ENCODE measurements around the gene PTGER3. TPM values are rescaled to one million over a fixed set of nuclear protein-coding genes. Genes with fewer than 3 reads are reported as not detected.
"Not testable (repeated sequence)": the region's sequence is repeated elsewhere in the genome, so short reads cannot be mapped to it uniquely, and the experiment has no call there.

The PTGER3 gene
- total RNA-seq, 1 donor from 2014 or later = 0.12 TPM

DNA sequence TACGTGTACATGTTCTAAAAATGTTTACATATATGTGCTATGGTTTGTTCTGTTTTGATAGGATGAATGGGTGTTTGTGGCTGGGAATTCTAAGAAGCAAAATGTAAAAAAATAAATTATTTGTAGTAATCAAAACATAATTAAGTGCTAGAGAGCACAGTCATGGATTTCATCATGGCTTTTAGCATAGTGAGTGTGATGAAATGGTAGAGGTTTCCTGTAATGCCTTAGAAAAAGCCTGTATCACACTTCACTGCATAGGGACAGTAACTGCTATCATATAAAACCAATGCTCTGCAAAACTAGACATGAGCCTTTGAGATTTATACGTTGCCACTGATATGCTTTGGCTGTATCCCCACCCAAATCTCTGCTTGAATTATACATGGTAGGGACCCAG, 99.8 kb downstream of the PTGER3 start:
- no peak for ATAC-seq

DNA sequence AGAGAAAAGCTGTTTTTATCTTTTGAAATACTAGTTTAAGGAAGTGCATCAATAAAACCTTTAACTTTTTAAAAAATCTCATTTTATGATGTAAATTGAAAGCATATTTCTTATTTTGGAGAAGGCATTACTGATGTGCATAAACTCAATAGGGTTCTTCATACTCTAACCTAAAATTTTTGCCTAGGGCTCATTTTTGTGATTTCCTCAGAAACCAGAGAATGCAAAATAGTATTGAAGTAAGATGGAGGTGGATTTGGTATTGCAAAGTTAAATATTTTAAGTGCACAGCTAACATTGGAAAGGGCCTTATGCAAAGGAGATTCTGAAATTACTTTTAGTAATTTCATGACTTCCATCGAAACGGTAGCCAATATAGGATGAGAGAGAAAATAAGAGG, 101.9 kb downstream of the PTGER3 start:
- ATAC-seq = no peak

DNA sequence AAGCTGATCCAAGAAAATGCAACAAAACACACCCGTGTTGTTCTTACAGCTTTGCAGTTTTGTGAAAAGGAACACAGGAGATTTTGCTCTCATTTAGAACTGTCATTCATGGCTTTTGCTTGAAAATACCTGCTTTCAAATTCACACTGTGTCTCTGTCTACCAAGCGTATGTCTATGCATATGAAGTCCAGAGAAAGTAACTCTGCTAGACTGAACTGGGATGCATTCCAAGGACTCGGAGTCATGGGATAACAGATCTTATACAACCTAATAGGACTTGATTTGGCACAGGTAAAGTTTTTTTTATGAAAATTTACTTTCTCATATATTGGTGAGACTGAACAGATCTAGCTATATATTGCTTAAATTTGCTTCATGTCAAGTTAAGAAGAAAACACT, 102.4 kb downstream of the PTGER3 start:
- ATAC-seq = no peak

DNA sequence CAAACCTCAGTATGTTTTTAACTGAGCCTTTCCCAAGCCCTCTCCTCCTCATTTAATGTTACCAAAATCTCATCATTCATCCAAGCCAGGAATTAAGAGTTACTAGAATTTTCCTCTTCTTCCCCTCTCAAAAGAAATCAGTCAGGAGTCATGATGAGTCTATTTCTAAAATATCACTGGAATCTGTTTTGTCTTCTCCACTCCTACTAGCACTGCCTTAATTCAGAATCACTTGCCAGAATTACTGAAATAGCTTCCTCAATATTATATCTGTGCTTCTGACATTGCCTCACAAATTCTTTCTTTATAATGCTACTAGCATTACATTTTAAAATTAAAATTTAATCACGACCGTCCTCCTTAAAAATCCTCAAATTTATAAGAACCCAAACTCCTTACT, 106.1 kb downstream of the PTGER3 start:
- no peak for ATAC-seq

DNA sequence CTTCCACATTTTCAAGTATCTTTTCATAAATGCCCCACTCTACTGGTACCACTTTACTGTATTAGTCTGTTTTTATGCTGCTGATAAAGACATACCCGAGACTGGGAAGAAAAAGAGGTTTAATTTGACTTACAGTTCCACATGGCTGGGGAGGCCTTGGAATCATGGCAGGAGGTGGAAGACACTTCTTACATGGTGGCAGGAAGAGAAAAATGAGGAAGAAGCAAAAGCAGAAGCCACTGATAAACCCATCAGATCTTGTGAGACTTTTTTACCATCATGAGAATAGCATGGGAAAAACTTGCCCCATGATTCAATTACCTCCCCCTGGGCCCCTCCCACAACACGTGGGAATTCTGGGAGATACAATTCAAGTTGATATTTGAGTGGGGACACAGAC, 107.2 kb downstream of the PTGER3 start:
- not testable (repeated sequence) for ATAC-seq

DNA sequence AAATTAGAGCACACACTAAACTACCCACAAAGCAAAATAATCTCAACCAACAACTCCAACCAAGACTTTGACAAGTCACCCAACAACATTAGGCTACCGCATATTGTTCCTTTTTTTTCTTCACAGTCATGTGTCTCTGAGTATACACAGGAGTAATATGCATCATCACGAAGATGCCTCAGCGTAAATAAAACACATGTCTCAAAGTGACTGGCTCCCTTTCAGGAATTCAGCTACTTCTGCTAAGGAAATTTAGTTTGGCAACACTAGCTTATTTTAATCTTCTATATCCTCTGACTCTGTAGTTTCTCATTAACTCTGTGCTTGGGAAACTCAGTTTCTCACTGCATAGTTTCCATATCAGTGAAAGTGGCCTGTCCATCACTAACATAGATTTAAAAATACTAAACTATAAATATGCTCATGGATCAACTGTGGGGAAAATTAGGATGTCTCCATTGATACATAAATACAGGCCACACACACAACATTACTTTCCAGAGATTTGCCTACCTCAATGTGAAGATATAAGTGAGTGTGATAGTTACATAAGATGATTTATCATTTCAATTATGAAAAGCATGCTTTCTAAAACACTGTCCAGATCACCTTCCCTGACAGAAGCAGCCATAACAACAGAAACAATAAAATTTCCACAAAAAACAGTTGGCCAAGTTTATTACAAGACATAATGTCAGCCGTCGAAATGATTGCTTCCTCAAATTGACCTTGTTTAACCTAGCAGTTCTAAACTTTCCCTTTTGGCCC, 113.2 kb downstream of the PTGER3 start:
- no peak for ATAC-seq

DNA sequence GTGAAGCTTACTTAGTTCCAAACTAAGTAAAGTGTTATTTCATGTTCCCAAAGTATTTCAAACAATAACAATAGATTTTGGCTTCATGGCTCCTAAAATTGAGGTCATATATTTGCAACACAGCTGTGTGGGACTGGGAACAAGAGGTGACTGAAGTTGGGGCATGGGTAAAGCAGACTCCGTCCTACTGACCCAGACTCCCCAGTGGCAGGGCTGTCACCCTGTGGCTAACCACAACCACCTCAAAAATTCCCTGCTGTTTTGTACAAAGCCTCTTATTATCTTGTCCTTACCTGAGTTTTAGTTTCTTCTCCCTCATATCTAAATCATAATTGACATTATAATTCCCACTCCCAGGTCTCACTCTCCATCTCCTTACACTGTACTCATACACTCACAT, 117.6 kb downstream of the PTGER3 start:
- ATAC-seq = no peak

DNA sequence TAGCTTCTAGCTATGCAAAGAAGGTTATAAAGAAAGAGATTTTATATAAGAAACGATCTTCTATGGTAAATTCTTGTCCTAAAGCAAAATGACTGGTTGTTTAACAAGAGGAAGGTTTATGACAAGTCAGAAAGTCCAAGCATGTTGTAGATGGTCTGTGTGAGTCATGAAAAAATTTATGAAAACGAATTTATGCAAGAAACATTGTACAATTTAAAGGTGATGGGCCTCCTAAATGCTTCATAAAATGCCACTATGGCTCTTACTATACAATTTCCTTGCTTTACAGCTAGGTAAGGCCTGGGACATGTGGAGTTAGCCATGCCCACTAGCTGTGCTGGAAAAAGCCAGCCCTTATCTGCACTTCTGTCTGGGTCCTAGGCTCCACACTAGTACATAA, 125.4 kb downstream of the PTGER3 start:
- no peak for ATAC-seq

Other genes starting within 250 kb of the PTGER3 start
- gene ZRANB2, start 33.2 kb upstream of the PTGER3 start, total RNA-seq = 30.7 TPM